Tibial artery (tissue), 4 donors: Measurements from ENCODE around the gene AP1M1.

Experiments used
- DNase-seq, 2 donors: peaks; one replicate each; pipeline ENCODE4 v3.0.0-alpha.2; 2019
- H3K27ac ChIP-seq, 2 donors: fragments of 200-600 bp; sonication (generic) in 1 of 2; 1 replicate in 1 of 2; 2 replicates in 1 of 2; pipeline ENCODE4 v1.5.1; 2018 to 2019; ENCODE audit warnings: mild to moderate bottlenecking in 1 of 2
- H3K27me3 ChIP-seq, 2 donors: fragments of 200-600 bp; sonication (generic) in 1 of 2; one replicate each; pipeline versions ENCODE4 v1.5.1 to v1.6.0; 2016 to 2019
- H3K36me3 ChIP-seq, 3 donors: fragments of 200-600 bp; sonication (generic) in 2 of 3; one replicate each; pipeline ENCODE4 v1.5.1; 2016 to 2019; ENCODE audit warnings: mild to moderate bottlenecking in 2 of 3
- H3K4me1 ChIP-seq, 4 donors: fragments of 200-600 bp; sonication (generic) in 2 of 4; 1 replicate in 3 of 4; 2 replicates in 1 of 4; pipeline ENCODE4 v1.5.1; 2016 to 2019
- H3K4me3 ChIP-seq, 2 donors: fragments of 200-600 bp; sonication (generic) in 1 of 2; 1 replicate in 1 of 2; 2 replicates in 1 of 2; pipeline ENCODE4 v1.5.1; 2018 to 2019; ENCODE audit warnings: mild to moderate bottlenecking in 2 of 2
- H3K9me3 ChIP-seq, 3 donors: fragments of 200-600 bp; sonication (generic) in 1 of 3; one replicate each; pipeline ENCODE4 v1.5.1; 2016 to 2019
- CTCF ChIP-seq, 2 experiments: fragments of 200-600 bp in 1 of 2; fragments of 450-650 bp in 1 of 2; IDR thresholded peaks; one replicate each; pipeline ENCODE4 v1.5.1; 2017 to 2019; ENCODE audit warnings: antibody characterized with exemption in 2 of 2, mild to moderate bottlenecking in 1 of 2, moderate library complexity in 1 of 2
- intact Hi-C: fragments of 100-400 bp; cut with DNase I; formaldehyde crosslinking; loops from one replicate; pipeline ENCODE4 v1.15.0; 2023; ENCODE audit warnings: low total_unique reads

Gene AP1M1

GRCh38 chr19:16218851-16219250, 21.1 kb downstream of the AP1M1 start:
- Histone ChIP-seq H3K4me1 (no peaks in the 10 kb centered on the region), H3K36me3 (peaks cover 65 to 86% (median 81%) of the 10 kb centered on the region in 3 donors), H3K27ac (no peak overlapping the region), H3K9me3 (peaks cover 3 to 20% (median 19%) of the 10 kb centered on the region in 3 donors), H3K27me3 (no peaks in the 10 kb centered on the region), H3K4me3 (no peak overlapping the region)
- DNase-seq, result no peak
- TF ChIP-seq CTCF (IDR thresholded peaks at IDR 0.05), result no peak
- intact Hi-C loops, result no loop called here

DNA sequence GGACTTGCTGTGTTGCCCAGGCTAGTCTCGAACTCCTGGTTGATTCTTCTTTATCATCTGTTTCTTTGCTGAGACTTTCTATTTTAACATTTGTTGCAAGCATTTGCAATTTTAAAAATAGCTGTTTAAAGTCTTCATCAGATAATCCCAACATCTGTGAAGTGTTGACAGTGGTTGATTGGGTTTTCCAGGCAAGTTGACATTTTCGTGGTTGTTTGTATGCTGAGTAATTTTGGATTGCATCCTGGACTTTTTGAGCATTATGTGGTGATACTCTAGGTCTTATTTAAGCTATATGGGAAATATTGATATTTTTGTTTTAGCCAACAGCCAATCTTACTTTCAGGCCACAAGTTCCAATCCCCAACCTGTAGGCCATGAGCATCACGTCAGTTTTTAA, 25.1 kb downstream of the AP1M1 start:
- Histone ChIP-seq H3K27ac (no peak overlapping the region), H3K4me3 (no peak overlapping the region), H3K4me1 (no peaks in the 10 kb centered on the region), H3K9me3 (peaks cover 3 to 20% (median 19%) of the 10 kb centered on the region in 3 donors), H3K27me3 (no peaks in the 10 kb centered on the region), H3K36me3 (peaks cover 77 to 96% (median 95%) of the 10 kb centered on the region in 3 donors)
- DNase-seq, result no peak
- intact Hi-C loops, result no loop called here
- TF ChIP-seq CTCF (IDR thresholded peaks at IDR 0.05), result no peak

DNA sequence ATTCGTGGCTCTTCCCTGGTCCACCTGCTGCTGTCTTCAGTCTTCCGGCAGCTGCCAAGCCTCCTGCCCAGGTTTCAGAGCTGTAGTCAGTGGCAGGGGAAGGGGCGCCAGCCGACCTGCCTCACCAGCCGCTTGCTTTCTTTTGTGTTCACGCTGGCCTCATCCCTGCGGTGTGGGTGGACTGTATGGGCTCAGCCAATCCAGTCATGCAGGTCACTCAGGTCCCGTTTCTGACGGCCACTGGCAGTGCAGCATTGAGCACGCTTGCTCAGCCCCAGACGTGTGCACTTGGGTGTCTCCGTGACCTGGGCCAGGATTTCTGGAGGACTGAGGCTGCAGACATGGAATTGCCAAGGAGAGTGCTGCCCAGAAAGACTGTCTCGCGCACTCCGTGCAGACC, 26.0 kb downstream of the AP1M1 start:
- peaks cover 81 to 96% (median 95%) of the 10 kb centered on the region in 3 donors for H3K36me3 ChIP-seq
- H3K27me3 ChIP-seq, result no peaks in the 10 kb centered on the region
- H3K4me1 ChIP-seq, result no peaks in the 10 kb centered on the region
- peak in 1 of 2 donors; percentile 48 for DNase-seq
- no peak for TF ChIP-seq CTCF (IDR thresholded peaks at IDR 0.05)
- peaks cover 3 to 20% (median 19%) of the 10 kb centered on the region in 3 donors for H3K9me3 ChIP-seq
- H3K4me3 ChIP-seq, result no peak overlapping the region
- intact Hi-C loops, result no loop called here
- no peak overlapping the region for H3K27ac ChIP-seq

DNA sequence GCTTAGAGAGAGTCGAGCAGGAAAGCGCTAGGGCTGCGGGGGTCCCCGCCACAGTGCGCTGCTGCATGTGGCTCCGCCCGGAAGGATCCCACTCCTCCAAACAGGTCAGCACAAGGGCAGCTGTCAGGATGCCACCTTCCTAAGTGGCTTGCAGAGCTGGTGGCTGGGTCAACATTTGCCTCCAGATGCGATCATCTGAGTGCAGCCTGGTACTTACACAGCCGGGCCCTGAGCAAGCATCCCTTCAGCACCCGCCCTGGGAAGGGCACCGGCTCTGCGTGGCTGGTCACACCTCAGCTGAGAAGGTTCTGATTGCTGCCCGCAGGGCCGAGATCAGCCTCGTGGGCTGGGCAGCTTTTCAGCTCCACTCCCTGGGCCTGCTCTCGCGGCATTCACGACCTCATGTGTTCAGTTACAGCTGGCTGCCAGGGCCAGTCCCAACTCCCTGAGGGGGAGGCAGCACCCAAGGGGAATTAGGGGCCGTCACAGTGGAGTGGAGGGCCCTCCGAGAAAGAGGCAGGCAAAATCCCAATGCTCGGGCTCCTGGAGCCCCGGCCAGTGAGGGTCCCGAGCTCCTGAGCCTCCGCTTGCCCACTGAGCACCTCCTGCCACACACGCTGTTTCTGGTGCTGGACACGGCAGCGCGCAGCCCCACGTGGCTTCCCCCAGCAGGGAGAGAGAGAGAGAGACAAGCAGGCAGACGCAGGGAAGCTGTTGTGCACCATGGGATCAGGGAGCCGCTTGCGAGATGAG, 26.8 kb downstream of the AP1M1 start:
- Histone ChIP-seq H3K4me3 (no peak overlapping the region), H3K4me1 (no peaks in the 10 kb centered on the region), H3K36me3 (peaks cover 85 to 100% (median 100%) of the 10 kb centered on the region in 3 donors), H3K9me3 (peaks cover 3 to 20% (median 19%) of the 10 kb centered on the region in 3 donors), H3K27me3 (no peaks in the 10 kb centered on the region), H3K27ac (no peak overlapping the region)
- DNase-seq, result peak in 1 of 2 donors; percentile 54
- no peak for TF ChIP-seq CTCF (IDR thresholded peaks at IDR 0.05)
- intact Hi-C loops, result no loop called here

DNA sequence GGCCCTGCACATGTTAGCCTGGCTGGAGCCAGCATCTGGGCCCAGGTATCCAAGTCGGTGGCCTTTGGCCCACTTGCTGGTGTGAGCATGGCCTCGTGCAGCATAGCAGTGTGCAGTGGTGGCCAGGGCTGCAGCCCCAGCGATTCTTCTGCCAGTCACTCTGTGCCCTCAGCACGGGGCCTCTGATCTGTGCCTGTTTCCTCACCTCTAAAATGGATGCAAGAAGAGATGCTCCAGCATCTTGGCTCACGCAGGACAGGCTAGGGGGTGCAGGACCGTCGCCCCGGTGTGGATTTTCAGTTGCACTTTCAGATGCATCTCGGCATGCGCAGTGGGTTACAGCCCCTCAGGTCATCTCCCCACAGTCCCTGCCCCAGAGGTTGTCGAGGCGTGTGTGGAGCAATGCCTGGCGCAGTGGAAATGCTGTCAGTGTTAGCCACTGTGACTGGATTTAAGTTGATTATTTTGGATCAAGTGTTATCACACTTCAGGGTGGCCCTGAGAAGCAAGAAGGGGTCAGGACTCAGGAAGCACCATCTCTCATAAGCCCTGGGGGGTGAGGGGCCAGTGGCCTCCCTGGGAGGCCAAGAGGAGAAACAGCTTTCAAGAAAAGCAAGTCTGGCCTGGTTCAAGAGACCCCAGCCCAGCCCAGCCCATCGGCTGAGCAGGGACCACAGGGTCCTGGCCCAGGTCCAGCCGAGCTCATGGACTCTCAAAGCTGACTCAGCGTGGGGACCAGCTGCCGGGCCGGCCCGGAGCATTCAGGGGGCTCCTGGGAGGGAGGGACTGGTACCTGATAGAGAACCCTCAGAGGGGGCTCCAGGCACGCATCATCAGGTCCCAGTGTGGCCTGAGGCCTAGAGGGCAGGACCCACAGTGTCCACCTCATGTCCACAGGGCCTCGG, 27.8 kb downstream of the AP1M1 start:
- intact Hi-C loops, result no loop called here
- Histone ChIP-seq H3K36me3 (peaks cover 75 to 100% (median 100%) of the 10 kb centered on the region in 3 donors), H3K27ac (no peak overlapping the region), H3K4me1 (no peaks in the 10 kb centered on the region), H3K27me3 (no peaks in the 10 kb centered on the region), H3K9me3 (peaks cover 3 to 14% (median 13%) of the 10 kb centered on the region in 3 donors), H3K4me3 (no peak overlapping the region)
- DNase-seq, result peak in 1 of 2 donors; percentile 58
- TF ChIP-seq CTCF (IDR thresholded peaks at IDR 0.05), result no peak
